Mucosa of rectum (tissue), 2 donors: ENCODE measurements around the gene TMEM237.

Experiments used
- H3K27ac ChIP-seq, 2 donors: one replicate each; pipeline ENCODE4 v1.7.0; 2013; ENCODE audit warnings: inconsistent platforms in 2 of 2, low read depth in 2 of 2, low read length in 2 of 2
- H3K27me3 ChIP-seq, 2 donors: one replicate each; pipeline ENCODE4 v1.7.0; 2013; ENCODE audit warnings: low read length in 2 of 2; ENCODE audit not compliant: control insufficient read depth in 2 of 2, insufficient read depth in 2 of 2
- H3K36me3 ChIP-seq, 2 donors: one replicate each; pipeline ENCODE4 v1.7.0; 2013; ENCODE audit warnings: low read length in 2 of 2; ENCODE audit not compliant: control insufficient read depth in 2 of 2, insufficient read depth in 2 of 2
- H3K4me1 ChIP-seq, 2 donors: one replicate each; pipeline ENCODE4 v1.7.0; 2013; ENCODE audit warnings: low read length in 2 of 2, mild to moderate bottlenecking in 1 of 2; ENCODE audit not compliant: control insufficient read depth in 2 of 2, insufficient read depth in 2 of 2
- H3K4me3 ChIP-seq, 2 donors: one replicate each; pipeline ENCODE4 v1.7.0; 2013; ENCODE audit warnings: low read length in 2 of 2
- H3K9ac ChIP-seq, 2 donors: one replicate each; pipeline ENCODE4 v1.7.0; 2013; ENCODE audit warnings: low read length in 2 of 2, low read depth in 1 of 2, mild to moderate bottlenecking in 1 of 2
- H3K9me3 ChIP-seq, 2 donors: one replicate each; pipeline ENCODE4 v1.7.0; 2013; ENCODE audit warnings: low read length in 2 of 2; ENCODE audit not compliant: control insufficient read depth in 2 of 2
- donor health status: healthy.
- donor health status: Normal muscosa, but diverticular disease.

The TMEM237 gene

DNA sequence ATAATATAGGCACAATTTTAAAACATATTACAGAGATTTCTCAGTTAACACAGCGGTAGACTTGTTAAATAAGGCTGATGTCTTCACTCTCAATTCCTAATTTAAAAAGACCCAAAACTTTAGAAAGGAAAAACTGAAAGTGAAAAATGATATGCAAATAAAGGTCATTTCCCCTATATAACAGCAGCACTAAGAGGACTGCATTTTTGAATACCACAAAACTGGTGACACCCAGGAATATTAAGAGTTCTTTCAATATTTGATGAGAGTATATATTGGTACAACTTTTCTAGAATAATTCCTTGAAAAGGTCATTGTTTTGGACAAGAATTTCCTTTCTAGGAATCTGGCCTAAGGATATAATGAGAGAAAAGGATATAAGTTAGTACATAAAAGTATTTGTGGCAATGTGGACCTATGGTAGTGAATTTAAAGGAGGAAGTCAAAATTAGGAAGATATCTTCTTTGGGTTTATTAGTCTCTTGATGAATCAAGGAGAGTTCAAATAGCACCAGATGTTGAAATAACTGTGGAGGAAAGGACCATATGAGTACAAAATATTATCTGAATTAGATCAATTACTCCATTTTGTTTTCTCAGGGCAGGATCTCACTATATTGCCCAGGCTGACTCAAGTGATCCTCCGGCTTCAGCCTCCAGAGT, 70.3 kb downstream of the TMEM237 start:
- Histone ChIP-seq H3K27ac (no peak overlapping the region), H3K27me3 (no peaks in the 10 kb centered on the region), H3K9me3 (no peaks in the 10 kb centered on the region), H3K36me3 (no peaks in the 10 kb centered on the region), H3K4me3 (no peak overlapping the region), H3K9ac (no peak overlapping the region), H3K4me1 (no peaks in the 10 kb centered on the region)
